ENCODE results near the gene FKBP1A.

DNA sequence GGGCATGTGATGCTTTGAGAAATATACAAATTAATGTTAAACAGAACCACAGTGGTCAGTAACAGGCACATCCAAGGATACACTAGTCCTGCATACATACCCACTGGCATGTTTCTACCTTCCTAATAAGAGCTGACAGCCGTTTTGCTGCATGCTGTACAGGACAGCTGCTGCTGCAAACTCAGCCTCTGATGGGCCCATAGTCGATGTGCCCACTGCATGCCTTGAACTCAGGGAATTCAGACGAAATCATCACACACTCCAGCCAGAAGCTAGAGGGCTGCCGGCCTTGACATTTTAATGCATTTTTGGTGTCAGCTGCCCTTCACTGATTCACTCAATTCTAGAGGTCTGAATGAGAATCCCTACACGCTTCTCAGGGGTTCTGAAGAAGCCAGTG is 29.3 kb downstream of the FKBP1A start:
- TF ChIP-seq POLR2AphosphoS5 (IDR thresholded peaks at IDR 0.05; ENCODE audit: low read depth, low read length): no peak
- no peak for TF ChIP-seq POLR2A (IDR thresholded peaks at IDR 0.05; ENCODE audit: low read depth, low read length)

Measured in GM12892 (cell line).